ENCODE data around the gene CADPS.

Gene CADPS

GRCh38 chr3:62686503-62687294, 188.5 kb downstream of the CADPS start:
- TF ChIP-seq REST (IDR thresholded peaks at IDR 0.05; ENCODE audit: insufficient read depth in 1 of 2, low read depth in 2 of 2, low read length in 2 of 2) (no peak), POLR2AphosphoS5 (IDR thresholded peaks at IDR 0.05; ENCODE audit: low read depth, low read length) (no peak), FOXP2 (optimal IDR thresholded peaks at IDR 0.05; ENCODE audit: borderline replicate concordance, extremely low read depth, extremely low read length, insufficient read depth) (no peak), TAF1 (IDR thresholded peaks at IDR 0.05; ENCODE audit: borderline replicate concordance, insufficient read depth, low read length) (no peak), SIN3A (IDR thresholded peaks at IDR 0.05; ENCODE audit: borderline replicate concordance, insufficient read depth, low read length) (no peak)

- TF ChIP-seq TAF1 (IDR thresholded peaks at IDR 0.05; ENCODE audit: borderline replicate concordance, insufficient read depth, low read length), result no peak
- no peak for TF ChIP-seq FOXP2 (optimal IDR thresholded peaks at IDR 0.05; ENCODE audit: borderline replicate concordance, extremely low read depth, extremely low read length, insufficient read depth)
- no peak for TF ChIP-seq SIN3A (IDR thresholded peaks at IDR 0.05; ENCODE audit: borderline replicate concordance, insufficient read depth, low read length)
- no peak for TF ChIP-seq REST (IDR thresholded peaks at IDR 0.05; ENCODE audit: insufficient read depth in 1 of 2, low read depth in 2 of 2, low read length in 2 of 2)
- TF ChIP-seq POLR2AphosphoS5 (IDR thresholded peaks at IDR 0.05; ENCODE audit: low read depth, low read length), result no peak
Measured at GRCh38 chr3:62682826-62683225, 192.4 kb downstream of the CADPS start.

- no peak for TF ChIP-seq TAF1 (IDR thresholded peaks at IDR 0.05; ENCODE audit: borderline replicate concordance, insufficient read depth, low read length)
- no peak for TF ChIP-seq REST (IDR thresholded peaks at IDR 0.05; ENCODE audit: insufficient read depth in 1 of 2, low read depth in 2 of 2, low read length in 2 of 2)
- no peak for TF ChIP-seq POLR2AphosphoS5 (IDR thresholded peaks at IDR 0.05; ENCODE audit: low read depth, low read length)
- TF ChIP-seq SIN3A (IDR thresholded peaks at IDR 0.05; ENCODE audit: borderline replicate concordance, insufficient read depth, low read length), result no peak
- TF ChIP-seq FOXP2 (optimal IDR thresholded peaks at IDR 0.05; ENCODE audit: borderline replicate concordance, extremely low read depth, extremely low read length, insufficient read depth), result no peak
Measured at GRCh38 chr3:62679988-62680387, 195.2 kb downstream of the CADPS start.

- TF ChIP-seq TAF1 (IDR thresholded peaks at IDR 0.05; ENCODE audit: borderline replicate concordance, insufficient read depth, low read length) (no peak), POLR2AphosphoS5 (IDR thresholded peaks at IDR 0.05; ENCODE audit: low read depth, low read length) (no peak), REST (IDR thresholded peaks at IDR 0.05; ENCODE audit: insufficient read depth in 1 of 2, low read depth in 2 of 2, low read length in 2 of 2) (no peak), SIN3A (IDR thresholded peaks at IDR 0.05; ENCODE audit: borderline replicate concordance, insufficient read depth, low read length) (no peak), FOXP2 (optimal IDR thresholded peaks at IDR 0.05; ENCODE audit: borderline replicate concordance, extremely low read depth, extremely low read length, insufficient read depth) (no peak)
Measured at GRCh38 chr3:62678841-62679240, 196.4 kb downstream of the CADPS start.

Data from PFSK-1 (cell line).